HEK293 (cell line): ENCODE results near the gene ELOVL1.

Experiments used
- ATF2 ChIP-seq: fragments of 450-650 bp; formaldehyde crosslinking; IDR thresholded peaks from 2 replicates; pipeline ENCODE4 v1.5.1; 2016; ENCODE audit warnings: missing biosample characterization, missing genetic modification characterization, low read depth
- BCL6B ChIP-seq: fragments of 450-650 bp; formaldehyde crosslinking; IDR thresholded peaks from 2 replicates; pipeline ENCODE4 v1.5.1; 2017; ENCODE audit warnings: missing biosample characterization, missing genetic modification characterization
- GLI2 ChIP-seq: fragments of 450-650 bp; formaldehyde crosslinking; IDR thresholded peaks from 2 replicates; pipeline ENCODE4; 2017; ENCODE audit warnings: missing biosample characterization, missing genetic modification characterization, low read depth, borderline replicate concordance
- INSM2 ChIP-seq: fragments of 450-650 bp; formaldehyde crosslinking; IDR thresholded peaks from 2 replicates; pipeline ENCODE4 v1.5.1; 2016; ENCODE audit warnings: missing biosample characterization, missing genetic modification characterization
- KLF7 ChIP-seq: fragments of 450-650 bp; formaldehyde crosslinking; IDR thresholded peaks from 2 replicates; pipeline ENCODE4 v1.5.1; 2016; ENCODE audit warnings: missing biosample characterization, missing genetic modification characterization, borderline replicate concordance
- KLF8 ChIP-seq: fragments of 450-650 bp; formaldehyde crosslinking; IDR thresholded peaks from 2 replicates; pipeline ENCODE4 v1.5.1; 2016; ENCODE audit warnings: missing biosample characterization, missing genetic modification characterization
- WT1 ChIP-seq: fragments of 450-650 bp; formaldehyde crosslinking; IDR thresholded peaks from 2 replicates; pipeline ENCODE4 v1.5.1; 2016; ENCODE audit warnings: missing biosample characterization, missing genetic modification characterization
- ZBTB10 ChIP-seq: fragments of 450-650 bp; formaldehyde crosslinking; IDR thresholded peaks from 2 replicates; pipeline ENCODE4 v1.5.1; 2016; ENCODE audit warnings: missing biosample characterization, missing genetic modification characterization
- ZBTB17 ChIP-seq: fragments of 450-650 bp; formaldehyde crosslinking; IDR thresholded peaks from 2 replicates; pipeline ENCODE4 v1.5.1; 2016; ENCODE audit warnings: missing biosample characterization, missing genetic modification characterization
- ZBTB26 ChIP-seq: fragments of 450-650 bp; formaldehyde crosslinking; optimal IDR thresholded peaks from 2 replicates; pipeline ENCODE3; 2016; ENCODE audit warnings: missing biosample characterization, mild to moderate bottlenecking, missing genetic modification characterization
- ZNF10 ChIP-seq: fragments of 450-650 bp; formaldehyde crosslinking; IDR thresholded peaks from 2 replicates; pipeline ENCODE4 v1.5.1; 2017; ENCODE audit warnings: missing biosample characterization, missing genetic modification characterization
- ZNF2 ChIP-seq: fragments of 450-650 bp; formaldehyde crosslinking; IDR thresholded peaks from 2 replicates; pipeline ENCODE4 v1.5.1; 2016; ENCODE audit warnings: missing biosample characterization, missing genetic modification characterization
- ZNF394 ChIP-seq: fragments of 450-650 bp; formaldehyde crosslinking; IDR thresholded peaks from 2 replicates; pipeline ENCODE4 v1.5.1; 2016; ENCODE audit warnings: missing biosample characterization, missing genetic modification characterization, mild to moderate bottlenecking, moderate library complexity, borderline replicate concordance
- ZNF501 ChIP-seq: fragments of 450-650 bp; formaldehyde crosslinking; IDR thresholded peaks from 2 replicates; pipeline ENCODE4 v1.5.1; 2016; ENCODE audit warnings: missing biosample characterization, missing genetic modification characterization
- ZNF561 ChIP-seq: fragments of 450-650 bp; IDR thresholded peaks from 2 replicates; pipeline ENCODE4 v1.5.1; 2018; ENCODE audit warnings: missing biosample characterization, missing genetic modification characterization, borderline replicate concordance
- ZNF660 ChIP-seq: fragments of 450-650 bp; IDR thresholded peaks from 2 replicates; pipeline ENCODE4 v1.5.1; 2018; ENCODE audit warnings: missing biosample characterization, mild to moderate bottlenecking, missing genetic modification characterization
- ZNF777 ChIP-seq: fragments of 450-650 bp; formaldehyde crosslinking; IDR thresholded peaks from 2 replicates; pipeline ENCODE4 v1.5.1; 2017; ENCODE audit warnings: missing biosample characterization, missing genetic modification characterization, borderline replicate concordance
- ZNF837 ChIP-seq: fragments of 450-650 bp; formaldehyde crosslinking; IDR thresholded peaks from 2 replicates; pipeline ENCODE4 v1.5.1; 2016; ENCODE audit warnings: missing biosample characterization, missing genetic modification characterization
- ZSCAN23 ChIP-seq: fragments of 450-650 bp; formaldehyde crosslinking; IDR thresholded peaks from 2 replicates; pipeline ENCODE4 v1.5.1; 2016; ENCODE audit warnings: missing biosample characterization, missing genetic modification characterization

The ELOVL1 gene

GRCh38 chr1:43358121-43358745 lies 9.6 kb downstream of the ELOVL1 start (continued):
- TF ChIP-seq ZNF501 (tag by site-specific recombination): peak; percentile 30; the same call in 1 of the 2 replicates
- TF ChIP-seq ATF2: no peak
- TF ChIP-seq ZBTB26: peak; percentile 30
- no peak for TF ChIP-seq ZNF837 (tag by site-specific recombination)
- peak; percentile 35; the same call in 1 of the 2 replicates for TF ChIP-seq ZNF777 (tag by site-specific recombination)
- peak; percentile 75; the same call in 1 of the 2 replicates for TF ChIP-seq ZNF2 (tag by site-specific recombination)
- no peak for TF ChIP-seq GLI2
- TF ChIP-seq INSM2 (tag by site-specific recombination): no peak
- no peak; the same call in 1 of the 2 replicates for TF ChIP-seq ZNF561 (tag by site-specific recombination)
- no peak for TF ChIP-seq ZNF660 (tag by site-specific recombination)
- TF ChIP-seq ZNF10 (tag by site-specific recombination): peak; percentile 59
- TF ChIP-seq WT1 (tag by site-specific recombination): no peak
- TF ChIP-seq BCL6B: peak; percentile 72
- 0 out of 2 replicates have a peak, but pooled peaks have one; percentile 39 for TF ChIP-seq ZBTB10 (tag by site-specific recombination)
- TF ChIP-seq ZSCAN23 (tag by site-specific recombination): no peak; the same call in 1 of the 2 replicates
- peak; percentile 94 for TF ChIP-seq ZBTB17
- peak; percentile 94 for TF ChIP-seq KLF7 (tag by site-specific recombination)
- TF ChIP-seq KLF8 (tag by site-specific recombination): peak; percentile 72; the same call in 1 of the 2 replicates
- TF ChIP-seq ZNF394 (tag by site-specific recombination): no peak
